HepG2 (cell line): Measurements from ENCODE around the gene POMT1. TPM values are rescaled to one million over a fixed set of nuclear protein-coding genes. Genes with fewer than 3 reads are reported as not detected.

ENCODE experiments used
- ATAC-seq: fragments of 200-7000 bp; cut with Tn5 transposase; 3 replicates; pipeline ENCODE4 v1.9.1; 2020; ENCODE audit warnings: mild to moderate bottlenecking, moderate library complexity
- BruUV-seq: library from RNA; stranded (reverse); fragments of 400-500 nt; replicated peaks from 2 replicates; lab custom pipeline; 2021; lab: Mats Ljungman, UMichigan
- CTCF ChIA-PET: fragments of 300-600 bp; formaldehyde crosslinking; extraction: SDS; loops from one replicate; lab custom pipeline; 2021; ENCODE audit warnings: low total read pairs, inconsistent platforms, low intra/inter-chr PET ratio; lab: Yijun Ruan, JAX
- POLR2A ChIA-PET: fragments of 350-600 bp; sonication (Branson Sonifier 250); formaldehyde crosslinking; loops from one replicate; lab custom pipeline; 2020; ENCODE audit warnings: antibody characterized with exemption, inconsistent platforms; lab: Yijun Ruan, JAX
- DNase-seq: peaks from one replicate; pipeline ENCODE4 v3.0.0-alpha.2; 2015; ENCODE audit warnings: low spot score
- FAIRE-seq: peaks from 3 replicates; lab custom pipeline; 2011; peaks lifted over from hg19 to GRCh38; lab: Jason Lieb, UNC
- H2AFZ ChIP-seq: one replicate; pipeline ENCODE4 v1.6.1; 2011; ENCODE audit warnings: low read length, inconsistent platforms
- H3K27ac ChIP-seq: fragments of 300-600 bp; 3 replicates; pipeline ENCODE4 v1.8.0; 2011; ENCODE audit warnings: mixed run types, mild to moderate bottlenecking, mixed read lengths, low read length, inconsistent platforms; ENCODE audit not compliant: insufficient read depth; ENCODE audit errors: extremely low read length
- H3K27me3 ChIP-seq, 2 experiments: fragments of 200-600 bp in 1 of 2; 2 replicates in 1 of 2; 3 replicates in 1 of 2; pipeline versions ENCODE4 v1.6.0 to v1.8.0; 2011; ENCODE audit warnings: low read length in 2 of 2, mild to moderate bottlenecking in 2 of 2, moderate library complexity in 2 of 2, inconsistent platforms in 1 of 2; ENCODE audit not compliant: insufficient read depth in 2 of 2, control insufficient read depth in 1 of 2
- H3K36me3 ChIP-seq, 2 experiments: fragments of 200-600 bp in 1 of 2; replicated peaks in 1 of 2; 2 replicates in 1 of 2; 3 replicates in 1 of 2; pipeline versions ENCODE4 v1.5.1 to v1.8.0; 2011; ENCODE audit warnings: low read length in 2 of 2, inconsistent platforms in 1 of 2; ENCODE audit not compliant: insufficient read depth in 2 of 2, control insufficient read depth in 1 of 2
- H3K4me1 ChIP-seq: 2 replicates; pipeline ENCODE4 v1.5.1; 2012; ENCODE audit warnings: low read length, inconsistent platforms; ENCODE audit not compliant: insufficient read depth
- H3K4me2 ChIP-seq: 2 replicates; pipeline ENCODE4 v1.6.0; 2011; ENCODE audit warnings: low read depth, low read length, inconsistent platforms
- H3K4me3 ChIP-seq, 3 experiments: fragments of 200-600 bp in 1 of 3; sonication (generic), shearing (Covaris generic) in 1 of 3; replicated peaks in 1 of 3; 2 replicates each; pipeline ENCODE4 v1.5.1; 2011 to 2016; ENCODE audit warnings: low read length in 3 of 3, inconsistent platforms in 2 of 3, low read depth in 2 of 3, mild to moderate bottlenecking in 2 of 3, control low read depth in 1 of 3, mixed read lengths in 1 of 3; ENCODE audit not compliant: insufficient read depth in 1 of 3
- H3K79me2 ChIP-seq: one replicate; pipeline ENCODE4 v1.6.1; 2011; ENCODE audit warnings: low read length, inconsistent platforms; ENCODE audit not compliant: insufficient read depth
- H3K9ac ChIP-seq: 2 replicates; pipeline ENCODE4 v1.6.0; 2011; ENCODE audit warnings: mild to moderate bottlenecking, low read depth, low read length, inconsistent platforms; ENCODE audit not compliant: insufficient read depth
- H3K9me3 ChIP-seq: 2 replicates; pipeline ENCODE4 v1.5.1; 2012; ENCODE audit warnings: mild to moderate bottlenecking, low read length
- H4K20me1 ChIP-seq: 2 replicates; pipeline ENCODE4 v1.6.0; 2011; ENCODE audit warnings: inconsistent platforms, mild to moderate bottlenecking, low read length, moderate library complexity; ENCODE audit not compliant: insufficient read depth
- AGO2 ChIP-seq: fragments of 200-400 bp; formaldehyde crosslinking; optimal IDR thresholded peaks from 2 replicates; pipeline ENCODE3; 2017; ENCODE audit warnings: mild to moderate bottlenecking, low read depth, low read length, moderate library complexity
- HIVEP1 ChIP-seq: sonication (generic); formaldehyde crosslinking; IDR thresholded peaks from 2 replicates; pipeline ENCODE4 v1.4.0; 2020; ENCODE audit warnings: mild to moderate bottlenecking, missing genetic modification reagents
- HNRNPLL ChIP-seq: fragments of 200-400 bp; formaldehyde crosslinking; IDR thresholded peaks from 2 replicates; pipeline ENCODE4 v1.6.1; 2017; ENCODE audit warnings: mild to moderate bottlenecking, low read depth, low read length; ENCODE audit not compliant: poor library complexity, severe bottlenecking
- NFE2 ChIP-seq: sonication (generic); formaldehyde crosslinking; IDR thresholded peaks from 2 replicates; pipeline ENCODE4 v1.4.0; 2020; ENCODE audit warnings: missing genetic modification reagents
- PAXIP1 ChIP-seq: sonication (generic); formaldehyde crosslinking; conservative IDR thresholded peaks from 2 replicates; pipeline ENCODE4 v1.4.0; 2020; ENCODE audit warnings: mild to moderate bottlenecking, missing genetic modification reagents, moderate library complexity
- SIN3B ChIP-seq: fragments of 150-350 bp; IDR thresholded peaks from 2 replicates; pipeline ENCODE4 v1.6.1; 2014; ENCODE audit warnings: low read length
- TBL1XR1 ChIP-seq: fragments of 150-350 bp; IDR thresholded peaks from 2 replicates; pipeline ENCODE4 v1.6.1; 2014; ENCODE audit warnings: borderline replicate concordance, low read length; ENCODE audit not compliant: partially characterized antibody
- TFAP4 ChIP-seq: sonication (generic); IDR thresholded peaks from 2 replicates; pipeline ENCODE4 v1.6.1; 2016; ENCODE audit warnings: low read depth, borderline replicate concordance
- ZNF543 ChIP-seq: sonication (generic); formaldehyde crosslinking; IDR thresholded peaks from 2 replicates; pipeline ENCODE4 v1.4.0; 2020; ENCODE audit warnings: mild to moderate bottlenecking, missing genetic modification reagents
- ZNF670 ChIP-seq: sonication (generic); formaldehyde crosslinking; IDR thresholded peaks from 2 replicates; pipeline ENCODE4 v1.8.0; 2022; ENCODE audit warnings: mild to moderate bottlenecking, missing genetic modification reagents, borderline replicate concordance
- ZNF777 ChIP-seq: sonication (generic); formaldehyde crosslinking; IDR thresholded peaks from 2 replicates; pipeline ENCODE4 v1.4.0; 2020; ENCODE audit warnings: missing genetic modification reagents
- WGBS: methylation state at CpG from one replicate; pipeline ENCODE4 v1.1.6; 2017; ENCODE audit warnings: low lambda C conversion rate; 5-methylcytosine and 5-hydroxymethylcytosine counted together
- in situ Hi-C: cut with HindIII; loops from 2 replicates; pipeline ENCODE4 v1.10.0; 2017; ENCODE audit warnings: low pct_unique_long_range_greater_than_20kb; ENCODE audit not compliant: extremely low pct_ligation_motif_present
- intact Hi-C: fragments of 100-400 bp; cut with micrococcal nuclease; formaldehyde crosslinking; loops from one replicate; pipeline ENCODE4 v1.10.0; 2022; ENCODE audit not compliant: unreplicated experiment
- polyA plus RNA-seq, 8 experiments: library from polyadenylated mRNA; depleted of rRNA in 3 of 8; stranded (reverse) in 7 of 8; unstranded in 1 of 8; fragments of >200 nt; fragmentation: Illumina TruSeq in 4 of 8; extraction: Trizol in 4 of 8; gene quantifications; 2 replicates each; pipeline versions ENCODE4 v1.2.1 to v1.2.3, GENCODE V29; 2011 to 2016; ENCODE audit warnings: low read depth in 4 of 8, missing spikeins in 1 of 8, mixed read lengths in 1 of 8; ENCODE audit not compliant: insufficient read depth in 1 of 8
- total RNA-seq, 5 experiments: library from RNA; depleted of rRNA; stranded (reverse); fragments of >200 nt; fragmentation: Illumina TruSeq; extraction: Trizol; gene quantifications; 2 replicates each; pipeline ENCODE4 v1.2.3, GENCODE V29; 2016; ENCODE audit warnings: low read depth in 1 of 5

Gene POMT1
- total and polyA plus RNA-seq, 2 of the 13 experiments (the other 11 are each of a cell fraction or from before 2014, with no cell fraction given) = 21.6 to 22.7 TPM

- no peak for FAIRE-seq
Observed at GRCh38 chr9:131485728-131486422, 16.8 kb upstream of the POMT1 start.

GRCh38 chr9:131487001-131487400 lies 15.7 kb upstream of the POMT1 start:
- no peak overlapping the region for H2AFZ ChIP-seq
- DNase-seq (no peak), ATAC-seq (no peak), FAIRE-seq (no peak)
- TF ChIP-seq TBL1XR1 = no peak
- TF ChIP-seq HNRNPLL = no peak
- no peak for TF ChIP-seq HIVEP1
- TF ChIP-seq ZNF670 (CRISPR knock-in tag) = no peak
- no peak for TF ChIP-seq TFAP4
- no peak for TF ChIP-seq SIN3B
- TF ChIP-seq ZNF543 (CRISPR knock-in tag) = no peak
- TF ChIP-seq ZNF777 (CRISPR knock-in tag) = no peak
- TF ChIP-seq PAXIP1 (CRISPR knock-in tag) = no peak
- peaks cover 3% of the 10 kb centered on the region; the same call in 1 of the 2 replicates for H4K20me1 ChIP-seq
- no peaks in the 10 kb centered on the region for H3K79me2 ChIP-seq
- ChIA-PET POLR2A (no interaction called here), CTCF (no interaction called here)
- H3K4me3 ChIP-seq = no peak overlapping the region
- no TSS peak for BruUV-seq
- no peaks in the 10 kb centered on the region for H3K4me1 ChIP-seq
- H3K27ac ChIP-seq = no peak overlapping the region
- peaks cover 66 to 98% of the 10 kb centered on the region in 2 experiments for H3K36me3 ChIP-seq
- intact Hi-C loops = no loop called here
- H3K4me2 ChIP-seq = no peak overlapping the region
- 100% methylated on average over 7 of the region's 9 CpGs for WGBS
- no peak overlapping the region for H3K9ac ChIP-seq
- H3K27me3 ChIP-seq = no peaks in the 10 kb centered on the region
- no peaks in the 10 kb centered on the region for H3K9me3 ChIP-seq
- in situ Hi-C loops = no loop called here

More at GRCh38 chr9:131485728-131486422, 16.8 kb upstream of the POMT1 start:
- in situ Hi-C loops = no loop called here
- TF ChIP-seq AGO2 (peak; percentile 39), NFE2 (CRISPR knock-in tag) (no peak)
- TF ChIP-seq, all 625 proteins: peak for 1
- WGBS = 90% methylated on average over 19 of the region's 19 CpGs
- no peak for ATAC-seq
- no peaks in the 10 kb centered on the region for H3K4me1 ChIP-seq
- H4K20me1 ChIP-seq = peaks cover 3% of the 10 kb centered on the region; the same call in 1 of the 2 replicates
- no peak for DNase-seq
- intact Hi-C loops = no loop called here
- no peak overlapping the region for H3K9ac ChIP-seq
- BruUV-seq = no TSS peak
- H3K4me2 ChIP-seq = no peak overlapping the region
- H3K27me3 ChIP-seq = no peaks in the 10 kb centered on the region
- ChIA-PET CTCF (no interaction called here), POLR2A (no interaction called here)
- H3K36me3 ChIP-seq = peaks cover 65 to 95% of the 10 kb centered on the region in 2 experiments
- no peak overlapping the region for H2AFZ ChIP-seq
- H3K79me2 ChIP-seq = no peaks in the 10 kb centered on the region
- H3K27ac ChIP-seq = no peak overlapping the region
- H3K4me3 ChIP-seq = no peak overlapping the region
- no peaks in the 10 kb centered on the region for H3K9me3 ChIP-seq
